Spinal cord (tissue), 10 donors: ENCODE results near the gene SETD1B. TPM values are rescaled to one million over a fixed set of nuclear protein-coding genes. Genes with fewer than 3 reads are reported as not detected.

ENCODE experiments used
- DNase-seq, 6 donors: peaks; one replicate each; pipeline versions ENCODE4 v3.0.0 to v3.0.0-alpha.2; 2013 to 2015; ENCODE audit warnings: low spot score in 6 of 6, low read depth in 4 of 6
- H3K27ac ChIP-seq: one replicate; pipeline ENCODE4 v1.5.1; 2013; ENCODE audit warnings: low read depth, low read length, control low read depth
- H3K27me3 ChIP-seq: one replicate; pipeline ENCODE4 v1.6.1; 2013; ENCODE audit warnings: low read length; ENCODE audit not compliant: control insufficient read depth, insufficient read depth
- H3K36me3 ChIP-seq: one replicate; pipeline ENCODE4 v1.6.1; 2013; ENCODE audit warnings: low read length; ENCODE audit not compliant: control insufficient read depth, insufficient read depth
- H3K4me1 ChIP-seq: one replicate; pipeline ENCODE4 v1.6.1; 2013; ENCODE audit warnings: low read length; ENCODE audit not compliant: control insufficient read depth, insufficient read depth
- H3K4me3 ChIP-seq: one replicate; pipeline ENCODE4 v1.5.1; 2013; ENCODE audit warnings: low read depth, low read length, control low read depth
- H3K9me3 ChIP-seq: one replicate; pipeline ENCODE4 v1.6.1; 2013; ENCODE audit warnings: low read length; ENCODE audit not compliant: control insufficient read depth, insufficient read depth
- WGBS: methylation state at CpG from one replicate; pipeline ENCODE4 v1.1.5; 2013; ENCODE audit warnings: missing lambda C conversion rate; ENCODE audit not compliant: insufficient coverage; 5-methylcytosine and 5-hydroxymethylcytosine counted together
- polyA plus RNA-seq, 2 donors: library from polyadenylated mRNA; unstranded; fragments of 120-200 nt; gene quantifications; one replicate each; pipeline ENCODE4 v1.2.1, GENCODE V29; 2013; ENCODE audit not compliant: insufficient read length in 2 of 2
- total RNA-seq, 2 donors: library from RNA; depleted of rRNA in 1 of 2; stranded (reverse); fragments of 120-200 nt in 1 of 2; fragments of >200 nt in 1 of 2; gene quantifications; one replicate each; pipeline versions ENCODE4 v1.2.3 to v1.2.4, GENCODE V29; 2013 to 2014
- donor health status: healthy.

The SETD1B gene
- total and polyA plus RNA-seq, 4 donors, result 4.1 to 19.0 (median 11.7) TPM

DNA sequence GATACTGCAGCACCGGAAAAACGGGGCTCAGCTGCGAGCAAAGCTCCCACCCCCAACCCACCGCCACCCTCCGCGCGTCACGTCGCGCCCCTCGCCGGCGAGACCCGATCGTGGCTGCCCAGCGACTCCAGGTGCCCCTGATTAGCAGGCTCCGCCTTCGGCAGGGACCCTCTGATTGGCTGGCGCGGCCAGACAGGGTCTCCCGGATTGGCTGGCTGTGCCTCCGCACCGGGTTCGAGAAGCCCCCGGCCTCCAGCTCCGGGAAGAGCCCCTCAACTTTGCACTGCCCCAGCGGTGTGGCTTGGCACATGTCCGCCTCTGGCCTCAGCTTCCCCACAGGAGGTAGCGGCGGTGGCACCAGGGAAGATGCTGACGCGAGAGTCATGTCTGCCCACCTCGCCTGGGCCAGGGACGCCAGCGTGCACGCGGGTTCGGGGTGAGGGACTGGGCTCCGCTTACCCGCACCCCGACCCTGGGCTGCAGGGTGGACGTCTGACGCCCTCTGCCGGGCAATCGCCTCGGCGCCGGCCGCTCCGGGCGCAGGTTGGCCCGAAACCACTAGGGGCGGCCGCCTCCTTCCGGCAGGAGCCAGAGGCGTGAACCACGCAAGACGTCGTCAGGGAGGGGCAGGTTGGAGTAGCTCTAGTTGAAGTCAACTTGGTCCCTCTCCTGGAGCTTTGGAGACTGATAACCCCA is 9.8 kb upstream of the SETD1B start:
- WGBS, result 0% methylated on average over 54 of the region's 59 CpGs
- H3K9me3 ChIP-seq, result no peaks in the 10 kb centered on the region
- peaks cover 5% of the 10 kb centered on the region for H3K27me3 ChIP-seq
- H3K4me1 ChIP-seq, result peaks cover 83% of the 10 kb centered on the region
- H3K27ac ChIP-seq, result peak overlapping the region; percentile 85
- peak in 2 of 6 donors; percentile 94 for DNase-seq
- H3K4me3 ChIP-seq, result peak overlapping the region; percentile 52
- H3K36me3 ChIP-seq, result peaks cover 62% of the 10 kb centered on the region

DNA sequence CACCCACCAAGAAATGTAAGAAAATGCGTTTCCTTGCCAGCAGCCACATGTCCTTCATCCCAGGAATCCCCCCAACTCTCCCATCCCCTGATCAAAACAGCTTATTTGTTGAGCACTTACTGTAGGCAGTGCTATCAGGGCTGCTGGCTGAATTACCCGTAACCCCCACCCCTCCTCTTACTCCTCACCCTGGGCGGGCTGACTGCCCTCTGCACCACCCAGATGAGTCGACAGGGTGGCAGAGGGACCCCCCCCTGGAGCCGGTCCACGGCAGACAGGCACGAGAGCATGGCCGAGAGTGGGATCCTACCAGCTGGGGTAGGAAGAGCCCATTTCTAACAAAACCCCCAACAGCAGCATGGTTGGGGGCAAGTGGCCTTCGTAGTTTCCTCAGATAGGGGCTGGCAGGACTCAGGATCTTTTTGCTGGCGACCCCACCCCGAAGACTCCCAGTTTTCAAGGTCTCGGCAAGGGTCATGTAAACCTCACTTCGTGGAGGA is 9.2 kb upstream of the SETD1B start:
- peaks cover 5% of the 10 kb centered on the region for H3K27me3 ChIP-seq
- DNase-seq, result no peak
- H3K9me3 ChIP-seq, result no peaks in the 10 kb centered on the region
- peaks cover 58% of the 10 kb centered on the region for H3K36me3 ChIP-seq
- peaks cover 88% of the 10 kb centered on the region for H3K4me1 ChIP-seq
- peak overlapping the region; percentile 14 for H3K4me3 ChIP-seq
- 1% methylated on average over 13 of the region's 13 CpGs for WGBS
- H3K27ac ChIP-seq, result peak overlapping the region; percentile 85

DNA sequence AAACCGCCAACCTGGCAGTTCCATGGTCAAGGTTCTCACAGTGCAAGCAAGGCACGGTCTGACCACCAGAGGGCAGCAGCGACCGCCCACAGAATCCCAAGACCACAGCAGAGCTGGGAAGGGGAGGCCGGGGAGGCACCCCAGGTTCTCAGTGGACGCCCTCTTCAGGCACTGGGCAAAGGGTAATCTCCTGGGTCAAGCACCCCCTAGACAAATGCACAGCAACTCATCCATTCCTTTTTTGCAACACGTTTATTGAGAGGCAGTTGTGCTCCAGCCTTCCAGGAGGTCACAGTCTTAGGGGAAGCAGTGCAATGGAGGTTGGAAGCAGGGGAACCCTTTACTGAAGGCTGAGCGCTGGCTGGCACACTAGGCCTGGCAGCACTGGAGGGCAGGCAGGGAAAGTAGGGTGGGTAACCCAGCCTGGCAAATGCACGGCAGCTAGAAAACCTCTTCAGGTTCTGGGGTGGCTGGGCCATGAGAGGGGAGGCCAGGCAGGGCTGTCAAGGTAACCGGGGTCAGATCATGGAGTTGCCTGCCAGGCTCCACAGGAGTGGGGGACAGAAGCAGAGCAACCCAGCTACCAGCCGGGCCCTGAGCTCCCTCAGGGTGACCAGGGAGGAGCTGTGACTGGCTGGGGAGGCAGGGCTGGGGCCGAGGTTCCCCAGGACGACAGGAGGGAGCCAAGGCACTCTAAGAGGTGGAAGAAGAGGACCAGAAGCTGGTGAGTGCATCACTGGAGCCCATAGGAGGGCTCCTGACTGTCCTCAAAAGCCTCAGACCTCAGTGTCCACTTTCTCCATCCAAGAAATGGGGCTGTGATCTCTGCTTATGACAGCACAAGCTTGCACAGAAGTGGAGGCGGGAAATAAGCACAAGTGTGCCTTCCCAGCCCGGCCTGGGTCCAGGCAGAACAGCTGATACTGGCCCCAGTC is 8.5 kb upstream of the SETD1B start:
- peaks cover 88% of the 10 kb centered on the region for H3K4me1 ChIP-seq
- no peaks in the 10 kb centered on the region for H3K9me3 ChIP-seq
- peak in 2 of 6 donors; percentile 95 to 96 for DNase-seq
- peaks cover 5% of the 10 kb centered on the region for H3K27me3 ChIP-seq
- 40% methylated on average over 14 of the region's 15 CpGs for WGBS
- peak overlapping the region; percentile 14 for H3K4me3 ChIP-seq
- H3K36me3 ChIP-seq, result peaks cover 54% of the 10 kb centered on the region
- peak overlapping the region; percentile 85 for H3K27ac ChIP-seq

DNA sequence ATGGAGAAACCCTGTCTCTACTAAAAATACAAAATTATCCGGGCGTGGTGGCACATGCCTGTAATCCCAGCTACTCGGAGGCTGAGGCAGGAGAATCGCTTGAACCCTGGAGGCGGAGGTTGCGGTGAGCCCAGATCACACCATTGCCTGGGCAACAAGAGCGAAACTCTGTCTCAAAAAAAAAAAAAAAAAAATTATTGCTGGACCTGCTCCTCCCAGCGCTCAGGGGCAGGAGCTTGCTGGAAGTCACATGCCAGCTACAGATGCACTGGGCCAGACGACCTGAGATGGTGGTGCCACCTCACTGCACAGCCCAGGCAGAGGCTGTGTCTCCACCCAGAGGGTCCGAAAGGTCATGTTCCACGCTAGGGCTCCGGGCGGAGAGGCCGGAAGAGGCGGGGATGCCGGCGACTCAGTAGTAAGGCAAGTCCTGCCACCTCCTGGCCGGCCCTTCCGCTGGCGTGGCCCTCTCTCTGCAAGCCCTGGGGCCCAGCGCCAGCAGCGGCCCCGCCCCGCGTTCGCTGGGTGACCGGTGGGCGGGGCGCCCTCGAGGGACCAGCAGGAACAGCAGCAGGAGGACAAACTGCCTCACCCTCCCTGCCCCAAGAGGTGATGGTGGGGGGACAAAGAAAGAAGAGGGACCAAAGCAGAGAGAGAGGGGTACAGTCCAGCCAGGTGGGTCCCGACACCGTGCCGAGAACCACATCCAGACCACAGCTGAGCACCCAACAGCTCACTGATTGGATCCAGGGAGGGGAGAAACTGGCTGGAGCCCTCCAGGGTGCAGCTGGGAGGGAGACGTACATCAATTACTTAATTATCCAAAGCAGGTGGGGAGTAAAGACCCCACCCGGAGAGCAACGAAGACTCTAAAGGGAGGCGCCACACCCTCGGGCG is 6.7 kb upstream of the SETD1B start:
- Histone ChIP-seq H3K27me3 (peaks cover 5% of the 10 kb centered on the region), H3K27ac (peak overlapping the region; percentile 86), H3K9me3 (no peaks in the 10 kb centered on the region), H3K36me3 (peaks cover 49% of the 10 kb centered on the region), H3K4me1 (peaks cover 87% of the 10 kb centered on the region), H3K4me3 (peak overlapping the region; percentile 18)
- DNase-seq, result peak in 3 of 6 donors; percentile 44 to 87 (median 78)
- WGBS, result 19% methylated on average over 31 of the region's 39 CpGs

GRCh38 chr12:121797937-121798786 is 5.6 kb upstream of the SETD1B start:
- Histone ChIP-seq H3K4me1 (peaks cover 76% of the 10 kb centered on the region), H3K27ac (peak overlapping the region; percentile 86), H3K36me3 (peaks cover 40% of the 10 kb centered on the region), H3K9me3 (no peaks in the 10 kb centered on the region), H3K27me3 (peaks cover 5% of the 10 kb centered on the region), H3K4me3 (peak overlapping the region; percentile 9)
- DNase-seq, result peak in 3 of 6 donors; percentile 31 to 80 (median 80)
- WGBS, result 9% methylated on average over 13 of the region's 19 CpGs

GRCh38 chr12:121798787-121799155 is 5.0 kb upstream of the SETD1B start:
- peak overlapping the region; percentile 14 for H3K4me3 ChIP-seq
- peak overlapping the region; percentile 86 for H3K27ac ChIP-seq
- peaks cover 70% of the 10 kb centered on the region for H3K4me1 ChIP-seq
- peak in 1 of 6 donors; percentile 57 for DNase-seq
- WGBS, result 17% methylated on average over 7 of the region's 10 CpGs
- H3K27me3 ChIP-seq, result peaks cover 3% of the 10 kb centered on the region
- peaks cover 38% of the 10 kb centered on the region for H3K36me3 ChIP-seq
- H3K9me3 ChIP-seq, result no peaks in the 10 kb centered on the region

DNA sequence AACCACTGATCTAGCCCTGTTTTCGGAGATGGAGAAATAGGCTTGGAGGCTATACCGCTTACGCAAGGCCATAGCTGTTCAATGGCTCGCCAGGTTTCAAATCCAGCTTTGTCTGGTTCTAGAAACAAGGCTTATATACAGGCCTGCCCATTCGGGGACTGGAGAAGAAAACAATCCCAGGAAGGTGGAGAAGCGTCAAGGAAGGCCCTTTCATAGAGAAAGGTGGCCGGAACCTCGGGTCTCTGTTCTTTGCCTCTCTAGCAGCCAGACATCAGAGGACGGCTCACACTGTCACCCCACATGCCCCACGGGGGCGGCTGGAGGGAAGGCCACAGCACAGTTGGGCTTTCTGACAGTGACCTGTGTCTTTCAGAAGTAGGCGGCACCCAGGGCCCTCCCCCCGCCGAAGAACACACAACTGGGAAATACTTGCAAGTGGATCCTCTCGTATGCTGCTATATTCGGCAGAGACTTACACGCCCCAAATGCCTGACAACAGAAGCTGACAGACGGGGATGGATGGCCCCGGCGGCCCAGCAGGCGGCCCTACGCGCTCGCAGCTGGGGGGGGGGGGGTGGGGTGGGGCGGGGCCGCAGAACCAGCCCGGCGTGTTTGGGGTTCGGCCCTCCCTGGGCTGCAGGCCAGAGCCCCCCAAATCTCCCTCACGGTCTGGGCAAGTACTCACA is 4.5 kb upstream of the SETD1B start:
- Histone ChIP-seq H3K4me3 (peak overlapping the region; percentile 39), H3K36me3 (peaks cover 38% of the 10 kb centered on the region), H3K27ac (peak overlapping the region; percentile 87), H3K27me3 (no peaks in the 10 kb centered on the region), H3K4me1 (peaks cover 65% of the 10 kb centered on the region), H3K9me3 (no peaks in the 10 kb centered on the region)
- peak in 3 of 6 donors; percentile 36 to 84 (median 74) for DNase-seq
- 16% methylated on average over 16 of the region's 30 CpGs for WGBS
